Measurements from ENCODE around the gene PUS1. TPM values are rescaled to one million over a fixed set of nuclear protein-coding genes. Genes with fewer than 3 reads are reported as not detected.

The PUS1 gene
- polyA plus RNA-seq, 1 donor from 2014 or later = 14.3 TPM

DNA sequence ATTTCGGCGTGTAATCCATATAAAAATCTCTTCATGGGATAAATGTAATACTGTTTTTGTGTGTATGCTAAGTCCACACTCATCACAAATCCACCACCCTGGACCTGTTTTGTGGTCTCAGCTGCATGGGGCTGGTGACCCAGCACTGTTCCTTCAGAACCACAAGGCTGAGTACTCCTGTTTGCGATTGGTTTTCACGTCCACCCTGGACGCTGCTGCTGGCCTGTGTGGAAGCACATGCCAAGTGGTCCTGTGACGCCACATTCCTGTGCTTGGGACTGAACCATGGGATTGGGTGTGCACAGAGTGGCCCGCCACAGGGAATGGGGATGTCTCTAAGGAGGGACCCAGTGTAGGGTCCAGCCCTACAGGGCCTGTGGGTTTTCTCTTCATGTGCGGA lies 4.3 kb downstream of the PUS1 start:
- no peaks in the 10 kb centered on the region for H3K9me3 ChIP-seq (ENCODE audit: low read length)
- H2AFZ ChIP-seq (ENCODE audit: low read depth, low read length) = no peak overlapping the region
- no peaks in the 10 kb centered on the region for H3K27me3 ChIP-seq (ENCODE audit: insufficient read depth, low read depth, low read length)
- no peaks in the 10 kb centered on the region for H3K36me3 ChIP-seq (ENCODE audit: insufficient read depth, low read length)
- H3K4me2 ChIP-seq (ENCODE audit: low read length) = no peak overlapping the region
- no peak overlapping the region for H3K27ac ChIP-seq (ENCODE audit: low read length)
- no peaks in the 10 kb centered on the region for H3F3A ChIP-seq (ENCODE audit: insufficient read depth, low read length, poor library complexity, severe bottlenecking)
- no peaks in the 10 kb centered on the region for H4K20me1 ChIP-seq (ENCODE audit: insufficient read depth)
- TF ChIP-seq RAD21 (conservative IDR thresholded peaks at IDR 0.05) (no peak), TAF1 (IDR thresholded peaks at IDR 0.05; ENCODE audit: low read depth) (no peak), EZH2 (IDR thresholded peaks at IDR 0.05; ENCODE audit: borderline replicate concordance, insufficient read depth, low read length, poor library complexity, severe bottlenecking) (no peak), EP300 (conservative IDR thresholded peaks at IDR 0.05; ENCODE audit: poor library complexity, severe bottlenecking) (no peak), SMC3 (conservative IDR thresholded peaks at IDR 0.05; ENCODE audit: poor library complexity) (no peak), MXI1 (conservative IDR thresholded peaks at IDR 0.05; ENCODE audit: poor library complexity, severe bottlenecking) (no peak), POLR2AphosphoS5 (IDR thresholded peaks at IDR 0.05) (no peak)
- TF ChIP-seq, protein P1, sequence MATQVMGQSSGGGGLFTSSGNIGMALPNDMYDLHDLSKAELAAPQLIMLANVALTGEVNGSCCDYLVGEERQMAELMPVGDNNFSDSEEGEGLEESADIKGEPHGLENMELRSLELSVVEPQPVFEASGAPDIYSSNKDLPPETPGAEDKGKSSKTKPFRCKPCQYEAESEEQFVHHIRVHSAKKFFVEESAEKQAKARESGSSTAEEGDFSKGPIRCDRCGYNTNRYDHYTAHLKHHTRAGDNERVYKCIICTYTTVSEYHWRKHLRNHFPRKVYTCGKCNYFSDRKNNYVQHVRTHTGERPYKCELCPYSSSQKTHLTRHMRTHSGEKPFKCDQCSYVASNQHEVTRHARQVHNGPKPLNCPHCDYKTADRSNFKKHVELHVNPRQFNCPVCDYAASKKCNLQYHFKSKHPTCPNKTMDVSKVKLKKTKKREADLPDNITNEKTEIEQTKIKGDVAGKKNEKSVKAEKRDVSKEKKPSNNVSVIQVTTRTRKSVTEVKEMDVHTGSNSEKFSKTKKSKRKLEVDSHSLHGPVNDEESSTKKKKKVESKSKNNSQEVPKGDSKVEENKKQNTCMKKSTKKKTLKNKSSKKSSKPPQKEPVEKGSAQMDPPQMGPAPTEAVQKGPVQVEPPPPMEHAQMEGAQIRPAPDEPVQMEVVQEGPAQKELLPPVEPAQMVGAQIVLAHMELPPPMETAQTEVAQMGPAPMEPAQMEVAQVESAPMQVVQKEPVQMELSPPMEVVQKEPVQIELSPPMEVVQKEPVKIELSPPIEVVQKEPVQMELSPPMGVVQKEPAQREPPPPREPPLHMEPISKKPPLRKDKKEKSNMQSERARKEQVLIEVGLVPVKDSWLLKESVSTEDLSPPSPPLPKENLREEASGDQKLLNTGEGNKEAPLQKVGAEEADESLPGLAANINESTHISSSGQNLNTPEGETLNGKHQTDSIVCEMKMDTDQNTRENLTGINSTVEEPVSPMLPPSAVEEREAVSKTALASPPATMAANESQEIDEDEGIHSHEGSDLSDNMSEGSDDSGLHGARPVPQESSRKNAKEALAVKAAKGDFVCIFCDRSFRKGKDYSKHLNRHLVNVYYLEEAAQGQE (IDR thresholded peaks at IDR 0.05; ENCODE audit: borderline replicate concordance) = no peak
- TF ChIP-seq, protein P2, sequence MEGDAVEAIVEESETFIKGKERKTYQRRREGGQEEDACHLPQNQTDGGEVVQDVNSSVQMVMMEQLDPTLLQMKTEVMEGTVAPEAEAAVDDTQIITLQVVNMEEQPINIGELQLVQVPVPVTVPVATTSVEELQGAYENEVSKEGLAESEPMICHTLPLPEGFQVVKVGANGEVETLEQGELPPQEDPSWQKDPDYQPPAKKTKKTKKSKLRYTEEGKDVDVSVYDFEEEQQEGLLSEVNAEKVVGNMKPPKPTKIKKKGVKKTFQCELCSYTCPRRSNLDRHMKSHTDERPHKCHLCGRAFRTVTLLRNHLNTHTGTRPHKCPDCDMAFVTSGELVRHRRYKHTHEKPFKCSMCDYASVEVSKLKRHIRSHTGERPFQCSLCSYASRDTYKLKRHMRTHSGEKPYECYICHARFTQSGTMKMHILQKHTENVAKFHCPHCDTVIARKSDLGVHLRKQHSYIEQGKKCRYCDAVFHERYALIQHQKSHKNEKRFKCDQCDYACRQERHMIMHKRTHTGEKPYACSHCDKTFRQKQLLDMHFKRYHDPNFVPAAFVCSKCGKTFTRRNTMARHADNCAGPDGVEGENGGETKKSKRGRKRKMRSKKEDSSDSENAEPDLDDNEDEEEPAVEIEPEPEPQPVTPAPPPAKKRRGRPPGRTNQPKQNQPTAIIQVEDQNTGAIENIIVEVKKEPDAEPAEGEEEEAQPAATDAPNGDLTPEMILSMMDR (IDR thresholded peaks at IDR 0.05; ENCODE audit: poor library complexity, severe bottlenecking) = no peak
- no peaks in the 10 kb centered on the region for H3K9me2 ChIP-seq (ENCODE audit: insufficient read depth, low read length)
- H3K9ac ChIP-seq (ENCODE audit: low read length) = no peak overlapping the region
- no peaks in the 10 kb centered on the region for H3K79me2 ChIP-seq (replicated peaks; ENCODE audit: insufficient read depth, low read length)
- H3K4me3 ChIP-seq (ENCODE audit: low read length) = no peak overlapping the region

DNA sequence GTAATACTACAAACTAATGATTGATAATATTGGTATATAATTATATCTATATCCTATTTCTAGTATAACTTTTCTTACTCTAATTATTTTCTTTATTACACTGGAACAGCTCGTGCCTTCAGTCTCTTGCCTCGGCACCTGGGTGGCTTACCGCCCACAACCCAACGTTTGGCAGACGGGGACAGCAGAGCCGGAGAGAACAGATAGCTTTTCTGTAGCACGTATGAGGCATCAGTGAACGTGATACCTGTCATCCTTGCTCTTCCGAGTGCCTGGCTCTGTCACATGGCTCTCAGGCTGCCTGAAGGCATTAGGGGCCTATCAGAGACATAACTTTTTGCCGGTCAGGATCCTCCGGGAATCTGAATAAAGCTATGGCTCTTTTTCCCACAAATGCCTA lies 5.5 kb downstream of the PUS1 start:
- H3K79me2 ChIP-seq (replicated peaks; ENCODE audit: insufficient read depth, low read length) = no peaks in the 10 kb centered on the region
- no peak overlapping the region for H3K9ac ChIP-seq (ENCODE audit: low read length)
- no peak overlapping the region for H3K4me2 ChIP-seq (ENCODE audit: low read length)
- H3K9me2 ChIP-seq (ENCODE audit: insufficient read depth, low read length) = no peaks in the 10 kb centered on the region
- H3K27ac ChIP-seq (ENCODE audit: low read length) = no peak overlapping the region
- no peak overlapping the region for H3K4me3 ChIP-seq (ENCODE audit: low read length)
- no peaks in the 10 kb centered on the region for H3K27me3 ChIP-seq (ENCODE audit: insufficient read depth, low read depth, low read length)
- H2AFZ ChIP-seq (ENCODE audit: low read depth, low read length) = no peak overlapping the region
- H3F3A ChIP-seq (ENCODE audit: insufficient read depth, low read length, poor library complexity, severe bottlenecking) = no peaks in the 10 kb centered on the region
- TF ChIP-seq, protein P1 (IDR thresholded peaks at IDR 0.05; ENCODE audit: borderline replicate concordance) = no peak
- TF ChIP-seq EZH2 (IDR thresholded peaks at IDR 0.05; ENCODE audit: borderline replicate concordance, insufficient read depth, low read length, poor library complexity, severe bottlenecking) (no peak), MXI1 (conservative IDR thresholded peaks at IDR 0.05; ENCODE audit: poor library complexity, severe bottlenecking) (no peak), POLR2AphosphoS5 (IDR thresholded peaks at IDR 0.05) (no peak), EP300 (conservative IDR thresholded peaks at IDR 0.05; ENCODE audit: poor library complexity, severe bottlenecking) (no peak)
- TF ChIP-seq, protein P2 (IDR thresholded peaks at IDR 0.05; ENCODE audit: poor library complexity, severe bottlenecking) = no peak
- no peaks in the 10 kb centered on the region for H3K36me3 ChIP-seq (ENCODE audit: insufficient read depth, low read length)
- H4K20me1 ChIP-seq (ENCODE audit: insufficient read depth) = no peaks in the 10 kb centered on the region
- no peaks in the 10 kb centered on the region for H3K9me3 ChIP-seq (ENCODE audit: low read length)
